Body of pancreas (tissue), 4 donors: ENCODE measurements around the gene BRD1.

Source experiments
- CTCF ChIP-seq, 7 experiments: fragments of 450-650 bp in 4 of 7; fragments of 200-600 bp in 3 of 7; sonication (generic) in 3 of 7; IDR thresholded peaks; one replicate each; pipeline ENCODE4 v1.5.1; 2016 to 2019; ENCODE audit warnings: antibody characterized with exemption in 7 of 7
- POLR2A ChIP-seq, 3 donors: fragments of 450-650 bp; IDR thresholded peaks; one replicate each; pipeline ENCODE4 v1.6.1; 2016; ENCODE audit warnings: antibody characterized with exemption in 3 of 3, mild to moderate bottlenecking in 2 of 3

- TF ChIP-seq CTCF (IDR thresholded peaks at IDR 0.05) (no peak), POLR2A (IDR thresholded peaks at IDR 0.05) (no peak)
Observed at GRCh38 chr22:49724030-49724892, 103.4 kb downstream of the BRD1 start.
